HEK293T (cell line): ENCODE measurements around the gene ACAA1.

ENCODE experiments used
- ARNT ChIP-seq: fragments of 450-650 bp; IDR thresholded peaks from 2 replicates; pipeline ENCODE4 v1.6.1; 2017; ENCODE audit warnings: mild to moderate bottlenecking
- BHLHE40 ChIP-seq: fragments of 450-650 bp; IDR thresholded peaks from 2 replicates; pipeline ENCODE4 v1.6.1; 2016; ENCODE audit warnings: mild to moderate bottlenecking, moderate library complexity, borderline replicate concordance
- ELF4 ChIP-seq: fragments of 450-650 bp; IDR thresholded peaks from 2 replicates; pipeline ENCODE4 v1.6.1; 2017; ENCODE audit warnings: antibody characterized with exemption
- FOXA1 ChIP-seq: fragments of 450-650 bp; IDR thresholded peaks from 2 replicates; pipeline ENCODE4 v1.6.1; 2016; ENCODE audit warnings: mild to moderate bottlenecking
- FOXK2 ChIP-seq: fragments of 450-650 bp; IDR thresholded peaks from 2 replicates; pipeline ENCODE4 v1.6.1; 2016; ENCODE audit warnings: mild to moderate bottlenecking
- FOXM1 ChIP-seq: fragments of 450-650 bp; IDR thresholded peaks from 2 replicates; pipeline ENCODE4 v1.6.1; 2017; ENCODE audit warnings: mild to moderate bottlenecking, borderline replicate concordance
- L3MBTL2 ChIP-seq: fragments of 450-650 bp; conservative IDR thresholded peaks from 2 replicates; pipeline ENCODE4 v1.6.1; 2016; ENCODE audit warnings: mild to moderate bottlenecking
- LEF1 ChIP-seq: fragments of 450-650 bp; IDR thresholded peaks from 2 replicates; pipeline ENCODE4 v1.6.1; 2017; ENCODE audit warnings: mild to moderate bottlenecking, borderline replicate concordance
- NFRKB ChIP-seq: fragments of 450-650 bp; IDR thresholded peaks from 2 replicates; pipeline ENCODE4 v1.6.1; 2016; ENCODE audit warnings: mild to moderate bottlenecking, moderate library complexity
- PKNOX1 ChIP-seq: fragments of 450-650 bp; IDR thresholded peaks from 2 replicates; pipeline ENCODE4 v1.6.1; 2016
- SP1 ChIP-seq: fragments of 450-650 bp; IDR thresholded peaks from 2 replicates; pipeline ENCODE4 v1.6.1; 2017
- SUZ12 ChIP-seq: fragments of 450-650 bp; IDR thresholded peaks from 2 replicates; pipeline ENCODE4 v1.6.1; 2016; ENCODE audit warnings: mild to moderate bottlenecking
- TARDBP ChIP-seq: fragments of 450-650 bp; IDR thresholded peaks from 2 replicates; pipeline ENCODE4 v1.6.1; 2016
- ZNF384 ChIP-seq: fragments of 450-650 bp; IDR thresholded peaks from 2 replicates; pipeline ENCODE4 v1.6.1; 2016

- TF ChIP-seq SUZ12 (no peak), SP1 (no peak), BHLHE40 (no peak), ZNF384 (no peak), TARDBP (no peak), NFRKB (no peak), PKNOX1 (no peak), FOXK2 (no peak), L3MBTL2 (no peak), FOXM1 (no peak), ARNT (no peak), ELF4 (no peak), FOXA1 (no peak), LEF1 (no peak)
Observed at GRCh38 chr3:38167591-38167990, 30.7 kb upstream of the ACAA1 start.
